Measurements from ENCODE around the gene NUBPL. TPM values are rescaled to one million over a fixed set of nuclear protein-coding genes. Genes with fewer than 3 reads are reported as not detected.

NUBPL gene
- total RNA-seq, 4 donors from 2014 or later = 7.5 to 28.9 (median 11.9) TPM

GRCh38 chr14:31550589-31550988 is 10.6 kb upstream of the NUBPL start:
- no peak for DNase-seq (ENCODE audit: low spot score in 2 of 2)
- no peaks in the 10 kb centered on the region for H3K36me3 ChIP-seq
- no peaks in the 10 kb centered on the region for H3K9me3 ChIP-seq
- H3K4me3 ChIP-seq = no peak overlapping the region
- 86% methylated on average over 2 of the region's 2 CpGs for WGBS
- no peak overlapping the region for H3K27ac ChIP-seq
- no peaks in the 10 kb centered on the region for H3K4me1 ChIP-seq
- TF ChIP-seq POLR2AphosphoS5 (IDR thresholded peaks at IDR 0.05) (no peak), POLR2A (IDR thresholded peaks at IDR 0.05) (no peak), CTCF (IDR thresholded peaks at IDR 0.05) (no peak), EP300 (IDR thresholded peaks at IDR 0.05) (no peak)
- H3K27me3 ChIP-seq = peaks cover 9% of the 10 kb centered on the region

- H3K4me1 ChIP-seq = peaks cover 5% of the 10 kb centered on the region
- H3K4me3 ChIP-seq = no peak overlapping the region
- no peaks in the 10 kb centered on the region for H3K36me3 ChIP-seq
- no peak for TF ChIP-seq POLR2A (IDR thresholded peaks at IDR 0.05)
- no peak for TF ChIP-seq POLR2AphosphoS5 (IDR thresholded peaks at IDR 0.05)
- TF ChIP-seq EP300 (IDR thresholded peaks at IDR 0.05) = no peak
- TF ChIP-seq CTCF (IDR thresholded peaks at IDR 0.05) = no peak
- H3K27me3 ChIP-seq = peaks cover 4% of the 10 kb centered on the region
- no peaks in the 10 kb centered on the region for H3K9me3 ChIP-seq
- no peak for DNase-seq (ENCODE audit: low spot score in 2 of 2)
- H3K27ac ChIP-seq = no peak overlapping the region
- 53% methylated on average over 2 of the region's 2 CpGs for WGBS
Measured at GRCh38 chr14:31556191-31556590, 5.0 kb upstream of the NUBPL start.

- DNase-seq (ENCODE audit: low spot score in 2 of 2) = no peak
- no peaks in the 10 kb centered on the region for H3K9me3 ChIP-seq
- no peaks in the 10 kb centered on the region for H3K27me3 ChIP-seq
- no peak for TF ChIP-seq CTCF (IDR thresholded peaks at IDR 0.05)
- TF ChIP-seq EP300 (IDR thresholded peaks at IDR 0.05) = no peak
- TF ChIP-seq POLR2A (IDR thresholded peaks at IDR 0.05) = no peak
- TF ChIP-seq POLR2AphosphoS5 (IDR thresholded peaks at IDR 0.05) = no peak
- H3K27ac ChIP-seq = no peak overlapping the region
- H3K4me3 ChIP-seq = no peak overlapping the region
- no peaks in the 10 kb centered on the region for H3K36me3 ChIP-seq
- H3K4me1 ChIP-seq = peaks cover 20% of the 10 kb centered on the region
- 92% methylated on average over 21 of the region's 21 CpGs for WGBS
Measured at GRCh38 chr14:31559939-31560338, 1.3 kb upstream of the NUBPL start.

- TF ChIP-seq POLR2A (IDR thresholded peaks at IDR 0.05) (no peak), CTCF (IDR thresholded peaks at IDR 0.05) (no peak), POLR2AphosphoS5 (IDR thresholded peaks at IDR 0.05) (no peak), EP300 (IDR thresholded peaks at IDR 0.05) (no peak)
- peaks cover 20% of the 10 kb centered on the region for H3K4me1 ChIP-seq
- DNase-seq (ENCODE audit: low spot score in 2 of 2) = no peak
- no peaks in the 10 kb centered on the region for H3K36me3 ChIP-seq
- peak overlapping the region; percentile 77 for H3K27ac ChIP-seq
- H3K4me3 ChIP-seq = peak overlapping the region; percentile 72
- no peaks in the 10 kb centered on the region for H3K9me3 ChIP-seq
- 43% methylated on average over 7 of the region's 7 CpGs for WGBS
- no peaks in the 10 kb centered on the region for H3K27me3 ChIP-seq
Measured at GRCh38 chr14:31560759-31561154, 447 bp upstream of the NUBPL start.

GRCh38 chr14:31564194-31564593 is 3.0 kb downstream of the NUBPL start:
- Histone ChIP-seq H3K4me1 (peaks cover 36% of the 10 kb centered on the region), H3K4me3 (no peak overlapping the region), H3K9me3 (no peaks in the 10 kb centered on the region), H3K36me3 (no peaks in the 10 kb centered on the region), H3K27ac (no peak overlapping the region), H3K27me3 (no peaks in the 10 kb centered on the region)
- DNase-seq (ENCODE audit: low spot score in 2 of 2) = no peak
- TF ChIP-seq CTCF (IDR thresholded peaks at IDR 0.05) (no peak), POLR2AphosphoS5 (IDR thresholded peaks at IDR 0.05) (no peak), POLR2A (IDR thresholded peaks at IDR 0.05) (no peak)
- 88% methylated on average over 2 of the region's 2 CpGs for WGBS

Measured in suprapubic skin (tissue), 4 donors.